LNCaP clone FGC (cell line): Measurements from ENCODE around the gene DHH.
A peak's percentile ranks its signal among the peaks of the same experiment; 100 is the strongest.

ENCODE experiments used
- DNase-seq: peaks from one replicate; pipeline ENCODE4 v3.0.0-alpha.2; 2011; ENCODE audit warnings: low read depth
- H3K4me3 ChIP-seq: 2 replicates; pipeline ENCODE4 v1.5.1; 2011; ENCODE audit warnings: mild to moderate bottlenecking, low read depth, low read length, control low read depth
- CTCF ChIP-seq: IDR thresholded peaks from 2 replicates; pipeline ENCODE4 v1.5.1; 2012; ENCODE audit warnings: mild to moderate bottlenecking; ENCODE audit not compliant: control insufficient read depth, insufficient read depth; ENCODE audit errors: extremely low read depth

Gene DHH

GRCh38 chr12:49060237-49061156, 34.1 kb downstream of the DHH start, which contains the start of gene KMT2D:
Gene KMT2D, minus strand, starts transcription at chr12:49060794. Its CDS starts 5,470 bp downstream, at chr12:49055324.
- peak within 1 kb of the TSS; percentile 94 for H3K4me3 ChIP-seq
- peak; percentile 88 for DNase-seq
- TF ChIP-seq CTCF = no peak

GRCh38 chr12:49059299-49060171, 35.1 kb downstream of the DHH start:
- TF ChIP-seq CTCF = no peak
- H3K4me3 ChIP-seq = peak overlapping the region; percentile 94
- no peak for DNase-seq

GRCh38 chr12:49059045-49059298, 35.6 kb downstream of the DHH start:
- peak overlapping the region; percentile 94 for H3K4me3 ChIP-seq
- no peak for DNase-seq
- no peak for TF ChIP-seq CTCF

GRCh38 chr12:49058366-49059044, 36.1 kb downstream of the DHH start:
- no peak for TF ChIP-seq CTCF
- no peak for DNase-seq
- H3K4me3 ChIP-seq = peak overlapping the region; percentile 94

GRCh38 chr12:49057888-49058287, 36.7 kb downstream of the DHH start:
- no peak for TF ChIP-seq CTCF
- no peak for DNase-seq
- peak overlapping the region; percentile 94 for H3K4me3 ChIP-seq

- no peak for TF ChIP-seq CTCF
- peak; percentile 45 for DNase-seq
- H3K4me3 ChIP-seq = peak overlapping the region; percentile 34
These were observed 38.4 kb downstream of the DHH start for GRCh38 chr12:49055978-49056754.
